HG02759 (cell line): ENCODE data around the gene DDX1.

ENCODE experiments used
- ATAC-seq: cut with Tn5 transposase; IDR thresholded peaks from one replicate; pipeline ENCODE4 v1.9.1; 2021; ENCODE audit warnings: mild to moderate bottlenecking, moderate library complexity; ENCODE audit not compliant: unreplicated experiment

Gene DDX1

DNA sequence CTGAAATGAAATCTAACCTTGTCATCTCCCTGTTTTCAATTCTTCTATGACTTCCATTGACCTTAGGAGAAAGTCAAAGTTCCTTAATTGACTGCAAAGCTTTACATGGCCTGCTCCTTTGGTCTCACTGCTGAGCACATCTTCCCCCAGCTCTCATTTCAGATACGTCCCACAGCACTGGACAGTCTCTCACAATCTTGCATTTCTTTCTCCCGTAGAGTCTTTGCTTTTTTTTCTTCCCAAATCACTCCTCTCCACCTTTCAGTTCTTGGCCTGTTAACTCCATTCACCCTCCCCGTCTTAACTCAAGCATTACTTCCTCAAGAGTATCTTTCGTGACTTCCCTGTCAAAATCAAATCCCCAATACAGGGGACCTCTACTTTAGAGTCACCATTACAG, 67.2 kb downstream of the DDX1 start:
- no peak for ATAC-seq

DNA sequence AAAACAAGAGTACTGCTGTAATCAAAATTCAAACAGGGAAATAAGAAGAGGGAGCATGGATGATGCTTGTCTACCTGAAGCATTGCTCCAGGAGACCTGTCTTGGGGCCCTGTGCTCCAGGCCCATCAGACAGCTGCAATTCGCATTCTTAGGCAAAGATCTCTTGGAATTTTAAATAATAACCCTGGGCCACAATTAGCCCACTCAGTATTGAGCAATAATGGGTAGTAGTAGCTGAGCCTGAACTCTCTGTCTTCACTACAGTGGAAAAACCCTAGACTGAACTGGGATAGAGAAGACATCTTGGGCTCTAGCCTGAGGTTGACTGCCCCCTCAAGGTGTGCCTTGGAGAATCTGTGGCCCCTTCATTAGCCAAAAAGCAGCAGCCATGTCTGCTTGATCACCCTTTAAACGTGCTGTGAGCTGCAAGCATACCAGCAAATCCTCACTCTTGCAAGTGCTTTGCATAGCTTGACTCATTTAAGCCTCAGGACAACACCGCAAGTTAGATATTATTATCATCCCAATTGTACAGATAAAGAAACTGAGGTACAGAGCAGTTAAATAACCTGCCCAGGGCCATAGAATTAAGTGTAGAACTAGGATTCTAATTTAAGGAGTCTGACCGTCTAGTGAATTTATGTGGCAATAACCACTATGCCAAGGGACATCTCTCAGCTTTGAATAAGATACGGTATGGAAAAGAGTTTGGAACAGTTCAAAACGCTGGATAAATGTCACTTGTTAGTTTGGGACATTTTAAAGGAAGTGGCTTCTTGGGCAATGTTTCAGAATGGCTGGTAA, 69.0 kb downstream of the DDX1 start:
- no peak for ATAC-seq

DNA sequence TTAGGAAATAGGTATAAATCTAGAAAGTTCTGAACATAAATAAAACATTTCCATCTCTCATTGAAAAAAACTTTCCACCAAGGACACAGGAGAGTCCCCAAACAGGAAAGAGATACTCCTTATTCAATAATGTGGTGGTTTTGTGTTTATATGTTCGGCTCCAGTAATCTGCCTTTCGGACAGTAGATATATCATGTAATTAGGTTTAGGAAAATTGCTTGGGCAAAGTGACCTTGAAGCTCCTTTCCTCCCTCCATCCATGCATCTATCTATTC, 69.6 kb downstream of the DDX1 start:
- no peak for ATAC-seq

DNA sequence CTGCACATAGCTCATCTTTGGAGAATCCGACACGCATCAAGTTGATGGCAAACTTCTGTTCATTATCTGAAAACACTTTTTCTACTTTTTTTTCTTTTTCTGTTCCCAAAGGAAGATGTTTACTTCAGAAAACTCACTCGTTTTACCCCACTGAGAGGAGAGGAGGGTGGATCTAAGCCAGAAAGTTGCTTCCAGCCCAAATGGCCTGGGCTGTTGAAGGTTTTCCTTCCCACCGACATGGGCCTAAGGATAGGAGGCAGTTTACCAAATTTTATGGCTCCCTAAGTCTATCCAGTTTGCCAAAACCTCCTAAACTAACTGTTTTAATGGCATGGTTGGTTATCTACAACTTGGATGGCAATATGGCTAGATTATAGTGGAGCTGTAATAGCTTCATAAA, 70.4 kb downstream of the DDX1 start:
- ATAC-seq: no peak

DNA sequence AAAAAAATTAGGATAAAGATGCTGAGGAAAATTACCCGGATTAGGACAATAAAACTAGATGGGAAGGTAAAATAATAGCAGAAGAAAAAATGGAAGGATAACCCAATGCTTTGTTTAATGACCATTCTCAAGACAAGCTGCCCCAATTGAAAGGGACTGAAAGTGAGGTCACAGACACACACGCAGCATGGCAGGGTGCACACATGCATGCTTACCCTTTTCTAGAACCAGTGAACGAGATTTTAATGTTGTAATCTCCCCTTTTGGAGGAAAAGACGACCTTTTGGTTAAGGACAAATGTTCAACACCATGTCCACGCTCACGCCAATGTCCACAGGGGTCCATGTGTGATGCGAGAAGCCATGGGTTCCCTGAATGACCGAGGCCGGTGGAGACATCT, 70.9 kb downstream of the DDX1 start:
- ATAC-seq: no peak

DNA sequence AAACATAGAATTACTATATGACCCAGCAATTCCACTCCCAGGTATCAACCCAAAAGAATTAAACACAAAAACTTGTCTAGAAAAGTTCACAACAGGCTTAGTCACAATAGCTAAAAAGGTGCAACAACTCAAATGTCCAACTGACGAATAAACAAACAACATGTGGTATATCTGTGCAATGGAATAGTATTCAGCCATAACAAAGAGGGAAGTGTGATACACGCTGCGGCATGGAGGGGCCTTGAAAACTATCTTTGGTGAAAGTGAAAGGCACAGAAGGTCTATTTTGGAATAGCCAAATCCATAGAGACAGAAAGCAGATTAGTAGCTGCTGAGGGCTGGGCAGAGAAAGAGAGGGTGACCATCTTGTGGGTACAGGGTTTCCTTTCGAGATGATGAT, 72.1 kb downstream of the DDX1 start:
- no peak for ATAC-seq

DNA sequence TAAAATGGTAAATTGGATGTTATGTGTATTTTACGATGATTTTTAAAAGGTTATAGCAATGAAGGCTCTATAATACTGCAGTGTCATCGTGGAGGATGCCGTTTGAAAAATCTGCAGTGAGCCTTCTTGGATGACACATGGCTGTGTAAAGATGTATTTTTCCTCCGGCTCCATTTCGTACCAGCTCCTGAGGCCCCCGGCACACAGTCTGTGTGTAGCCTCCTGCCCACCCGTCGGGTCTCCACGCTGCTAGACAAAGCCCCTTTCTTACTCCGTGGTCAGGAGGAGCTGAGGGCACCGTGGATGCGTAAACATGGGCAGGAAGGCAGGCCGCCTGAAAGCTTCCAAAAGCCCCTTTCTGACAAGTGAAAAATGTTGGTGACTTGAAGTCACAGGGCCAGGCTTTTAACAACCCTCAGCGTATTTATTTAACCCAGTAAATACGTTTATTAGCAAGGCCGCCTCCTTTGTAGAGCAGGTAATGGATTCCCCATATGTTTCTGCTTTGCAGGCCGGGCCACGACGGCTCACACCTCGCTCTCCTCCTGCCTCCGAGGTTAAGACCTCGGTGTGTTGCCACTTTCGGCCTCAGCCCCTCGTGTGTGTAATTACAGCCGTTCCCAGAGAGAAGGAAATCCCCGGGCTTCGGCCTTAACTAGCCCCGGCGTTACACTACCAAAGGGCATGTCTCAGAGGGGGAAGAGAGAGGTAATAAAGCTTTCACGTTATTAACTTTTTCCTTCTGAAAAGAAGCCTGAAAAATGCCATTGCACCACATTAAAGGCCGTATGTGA, 72.8 kb downstream of the DDX1 start:
- no peak for ATAC-seq

DNA sequence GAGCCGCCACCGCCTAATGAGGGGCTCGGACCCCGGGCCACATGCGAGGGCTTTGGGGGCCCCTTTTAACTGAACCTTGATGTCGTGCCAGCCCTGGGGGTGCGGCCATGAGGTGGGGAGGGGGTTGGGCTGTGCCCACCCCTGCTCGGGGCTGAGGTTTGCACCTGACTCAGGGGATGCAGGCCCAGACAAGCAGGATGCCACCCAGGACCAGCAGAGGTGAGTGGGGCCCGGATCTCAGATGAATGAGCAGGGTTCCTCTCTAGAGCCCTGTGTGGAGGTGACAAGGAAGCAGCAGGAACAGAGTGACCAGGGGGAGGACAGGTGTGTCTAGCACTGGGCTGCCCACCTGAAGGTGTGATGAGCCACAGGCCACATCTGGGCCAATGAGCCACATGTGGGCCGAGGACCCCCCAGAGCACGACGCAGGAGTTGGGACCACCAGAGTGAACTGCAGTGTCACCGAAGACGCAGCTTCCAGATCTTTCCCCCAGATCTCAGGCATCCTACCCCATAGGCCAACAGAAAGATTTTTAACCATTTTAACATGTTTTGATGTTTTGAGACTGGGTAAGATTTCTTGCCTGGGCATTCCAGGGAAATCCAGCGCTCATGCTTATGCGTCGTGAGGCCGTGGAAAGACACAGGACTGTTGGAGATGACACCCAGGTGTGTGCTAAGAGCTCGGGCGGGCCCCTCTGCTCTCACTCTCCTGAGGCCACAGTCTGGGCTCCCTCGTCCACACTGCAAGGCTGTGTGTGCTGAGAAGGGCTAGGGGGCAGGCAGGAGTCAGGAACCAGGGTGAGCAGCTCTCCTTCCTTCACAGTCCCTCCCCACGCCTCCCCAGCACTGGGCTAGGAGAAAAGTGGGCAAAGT, 73.6 kb downstream of the DDX1 start:
- ATAC-seq: no peak

DNA sequence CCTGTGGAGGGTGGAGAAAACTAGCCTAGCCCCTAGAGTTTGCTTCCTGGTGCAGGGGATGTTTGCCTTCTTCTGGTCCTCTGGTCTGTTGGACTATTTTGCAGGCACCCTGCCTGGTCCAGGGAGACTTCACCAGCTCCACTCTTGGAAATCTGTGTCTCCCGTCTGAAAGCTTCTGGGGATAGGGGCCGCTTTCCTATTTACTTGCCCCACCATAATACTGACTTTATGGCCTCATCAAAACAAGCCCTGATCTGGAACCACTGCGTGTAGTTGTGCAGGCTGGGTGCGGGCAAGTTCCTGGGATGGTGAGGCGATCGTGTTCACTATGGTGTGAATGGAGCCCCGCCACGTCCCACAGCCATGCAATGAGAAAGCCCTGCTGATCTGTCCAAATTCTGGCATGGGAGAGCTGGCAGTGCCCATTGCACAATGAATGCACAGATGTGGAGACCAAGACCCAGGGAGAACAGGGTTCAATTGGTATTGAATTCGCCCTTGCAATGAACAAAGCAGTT, 74.3 kb downstream of the DDX1 start:
- no peak for ATAC-seq

DNA sequence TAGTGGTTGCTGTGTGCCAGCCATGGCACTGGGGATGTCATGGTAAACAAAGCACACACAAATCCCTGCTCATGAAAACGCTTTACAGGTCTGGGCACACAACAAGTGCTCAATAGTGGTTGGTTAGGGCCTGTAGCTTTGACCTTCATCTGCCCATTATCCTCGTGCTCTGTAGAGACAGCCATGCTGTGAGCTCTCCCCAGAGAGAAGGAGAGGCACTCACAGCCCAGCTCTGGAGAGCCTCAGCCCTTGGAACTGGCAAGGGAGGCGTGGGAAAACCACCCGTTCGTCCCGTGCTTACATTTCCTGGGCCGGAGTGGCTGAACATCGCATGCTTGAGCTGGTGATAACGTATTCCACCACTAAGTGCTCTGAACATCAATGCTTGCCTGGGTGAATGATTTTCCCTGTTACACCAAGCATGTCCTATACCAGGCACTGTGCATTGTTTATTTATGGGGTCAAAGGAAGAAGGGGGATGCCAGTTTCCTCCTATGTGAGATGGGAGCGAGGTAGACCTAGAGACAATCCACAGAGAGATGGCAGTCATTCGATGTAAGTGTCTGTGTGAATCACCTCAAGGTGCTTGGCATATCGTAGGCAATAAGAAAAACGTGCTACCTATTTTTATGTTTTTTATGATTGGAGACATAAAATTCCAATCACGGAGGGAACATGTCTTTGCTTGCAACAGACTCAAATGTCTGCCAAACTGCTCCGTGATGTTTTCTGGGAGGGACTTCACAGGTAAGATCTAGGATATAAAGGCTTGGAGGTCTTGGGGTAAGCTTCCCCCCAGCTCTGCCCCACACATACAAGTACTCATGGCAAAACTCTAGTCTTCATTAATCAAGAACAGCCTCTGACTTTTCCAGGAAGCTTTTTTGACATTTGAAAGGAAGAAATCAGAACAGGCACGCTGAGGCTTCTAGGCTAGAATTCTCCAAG, 75.5 kb downstream of the DDX1 start:
- ATAC-seq: no peak

DNA sequence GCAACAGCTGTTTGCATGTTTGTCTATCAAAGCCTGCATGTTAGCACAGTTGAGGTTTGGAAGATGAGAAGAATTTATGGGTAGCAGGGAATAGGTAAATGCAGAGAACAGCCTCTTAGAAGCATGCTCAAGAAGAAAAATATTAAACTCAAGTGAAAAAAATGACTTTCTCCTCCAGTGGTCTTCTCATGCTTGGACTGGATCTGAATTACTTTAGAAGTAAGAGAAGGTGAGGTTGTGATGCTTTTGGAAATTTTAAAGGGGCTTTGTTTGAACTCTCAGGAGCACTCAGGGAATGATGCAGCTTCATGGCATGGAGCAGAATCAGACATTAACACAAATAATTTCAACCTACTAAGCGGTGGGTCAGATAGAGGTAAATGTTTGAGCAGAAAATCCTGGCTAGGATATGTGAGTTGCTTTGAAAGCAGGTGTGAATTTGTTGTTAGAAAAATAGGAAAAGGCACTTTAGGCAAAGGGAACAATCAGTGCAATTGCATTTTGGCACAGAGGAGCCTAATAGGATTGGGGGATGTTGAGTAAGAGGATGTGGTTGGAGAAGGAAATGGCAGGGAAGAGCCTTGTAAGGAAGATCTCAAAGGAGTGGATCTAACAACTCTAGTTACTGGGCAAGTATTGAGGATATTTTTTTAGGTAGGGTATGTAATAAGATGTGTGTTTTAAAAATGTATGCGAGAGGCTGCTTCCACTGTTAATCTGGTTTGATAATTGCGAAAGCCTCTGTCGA, 76.3 kb downstream of the DDX1 start:
- no peak for ATAC-seq

DNA sequence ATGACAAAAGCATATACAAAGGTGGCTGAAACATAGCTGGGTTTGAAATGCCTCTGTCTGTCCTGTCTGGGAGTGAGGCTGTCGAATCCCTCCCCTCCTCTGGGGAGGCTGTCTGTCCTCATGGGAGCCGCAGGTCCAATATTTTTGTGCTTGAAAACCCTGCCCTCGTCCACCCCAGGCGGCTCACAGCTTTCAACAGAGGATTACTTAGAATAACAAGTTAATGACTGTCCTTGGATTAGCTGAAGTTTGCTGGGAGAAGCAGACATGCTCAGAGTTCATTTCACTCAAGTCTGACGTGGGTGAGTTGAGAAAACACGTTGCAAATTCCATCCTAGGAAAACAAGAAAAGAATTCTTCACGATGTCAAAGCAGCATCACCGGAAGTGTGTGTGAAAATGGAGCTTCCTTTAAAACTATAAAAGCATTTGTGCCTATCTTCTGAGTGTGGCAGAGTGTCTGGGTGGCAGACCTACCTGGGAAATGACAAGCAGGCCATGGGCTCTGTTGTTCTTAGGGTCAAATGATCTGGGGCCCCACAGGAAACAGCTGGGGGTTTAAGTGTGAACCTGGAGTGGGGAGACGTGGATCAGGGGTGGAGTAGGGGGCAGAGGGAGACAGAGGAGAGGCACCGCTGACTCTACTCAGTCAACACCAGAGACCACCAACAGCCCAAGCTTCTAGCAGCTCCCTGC, 77.1 kb downstream of the DDX1 start:
- ATAC-seq: no peak

DNA sequence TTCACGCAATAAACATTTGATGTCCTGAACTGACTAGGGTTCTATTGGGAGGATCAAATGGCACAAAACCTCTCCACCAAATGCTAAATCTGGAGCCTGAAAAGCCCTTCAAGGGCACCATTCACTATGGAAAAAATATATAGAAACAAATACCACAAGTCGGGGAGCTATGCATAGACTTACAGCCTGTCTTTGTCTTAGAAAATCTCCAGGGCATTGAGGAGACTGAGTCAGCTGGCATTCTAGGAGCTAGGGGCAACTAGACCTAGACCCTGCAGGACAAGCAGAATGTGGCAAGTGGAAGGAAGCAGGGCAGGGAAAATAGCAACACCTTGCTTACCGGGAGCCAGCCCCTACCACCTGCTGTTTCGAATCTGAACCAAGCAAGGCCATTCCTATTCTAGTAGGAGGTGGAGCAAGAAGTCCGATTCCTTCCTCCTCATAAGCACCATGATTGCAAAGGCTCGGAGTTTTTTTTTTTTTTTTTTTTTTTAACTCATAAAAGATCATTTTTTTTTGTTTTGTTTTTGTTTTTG, 77.8 kb downstream of the DDX1 start:
- no peak for ATAC-seq

DNA sequence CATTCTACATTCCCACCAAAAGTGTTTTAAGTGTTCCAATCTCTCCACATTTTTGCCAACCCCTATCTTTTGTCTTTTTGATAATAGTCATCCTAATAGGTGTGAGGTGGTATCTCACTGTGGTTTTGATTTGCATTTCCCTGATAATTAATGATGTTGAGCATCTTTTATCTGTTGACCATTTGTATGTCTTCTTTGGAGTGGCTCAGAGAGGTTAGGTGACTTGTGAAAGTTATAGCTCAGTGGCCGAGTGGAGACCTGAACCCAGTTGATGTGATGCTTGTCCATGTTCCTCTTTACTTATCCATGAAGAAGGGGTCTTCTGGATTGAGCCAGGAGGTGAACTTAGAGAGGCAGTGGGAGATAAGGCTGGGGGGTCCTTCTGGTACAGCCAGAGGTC, 78.8 kb downstream of the DDX1 start:
- ATAC-seq: no peak

DNA sequence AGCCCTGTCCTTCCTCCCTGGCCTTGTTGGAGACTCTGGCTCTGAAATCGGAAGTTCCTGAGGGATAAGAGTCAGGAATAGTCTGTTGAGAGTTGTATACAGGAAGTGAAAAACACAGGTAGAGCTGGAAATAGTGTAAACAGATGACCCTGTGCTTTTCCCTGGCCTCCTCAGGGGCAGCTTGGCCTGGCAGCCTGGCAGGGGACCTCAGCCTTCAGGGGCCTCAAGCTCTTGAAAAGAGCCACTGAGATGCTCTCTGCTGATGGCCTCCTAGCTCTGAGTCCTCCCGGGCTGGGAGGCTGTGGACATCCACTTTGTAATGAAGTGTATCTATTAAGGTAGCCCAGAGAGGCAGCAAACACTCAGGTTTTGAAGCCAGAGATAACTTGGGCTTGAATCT, 79.3 kb downstream of the DDX1 start:
- ATAC-seq: no peak

DNA sequence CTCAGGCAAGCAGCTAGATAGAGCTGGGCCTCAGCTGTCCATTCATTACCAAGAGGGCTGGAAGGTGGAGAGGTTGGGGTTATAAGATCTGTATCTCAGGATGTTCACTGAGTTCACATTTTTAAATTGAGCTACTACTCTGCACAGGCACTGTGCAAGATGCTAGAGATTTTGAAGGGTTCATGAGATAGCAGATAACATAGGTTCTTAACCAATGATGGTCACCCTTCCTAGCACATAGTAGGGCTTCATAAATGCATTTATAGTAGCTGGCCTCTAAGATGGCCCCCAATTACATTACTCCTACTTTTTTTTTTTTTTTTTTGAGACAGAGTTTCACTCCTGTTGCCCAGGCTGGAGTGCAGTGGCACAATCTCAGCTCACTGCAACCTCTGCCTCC, 79.7 kb downstream of the DDX1 start:
- no peak for ATAC-seq

DNA sequence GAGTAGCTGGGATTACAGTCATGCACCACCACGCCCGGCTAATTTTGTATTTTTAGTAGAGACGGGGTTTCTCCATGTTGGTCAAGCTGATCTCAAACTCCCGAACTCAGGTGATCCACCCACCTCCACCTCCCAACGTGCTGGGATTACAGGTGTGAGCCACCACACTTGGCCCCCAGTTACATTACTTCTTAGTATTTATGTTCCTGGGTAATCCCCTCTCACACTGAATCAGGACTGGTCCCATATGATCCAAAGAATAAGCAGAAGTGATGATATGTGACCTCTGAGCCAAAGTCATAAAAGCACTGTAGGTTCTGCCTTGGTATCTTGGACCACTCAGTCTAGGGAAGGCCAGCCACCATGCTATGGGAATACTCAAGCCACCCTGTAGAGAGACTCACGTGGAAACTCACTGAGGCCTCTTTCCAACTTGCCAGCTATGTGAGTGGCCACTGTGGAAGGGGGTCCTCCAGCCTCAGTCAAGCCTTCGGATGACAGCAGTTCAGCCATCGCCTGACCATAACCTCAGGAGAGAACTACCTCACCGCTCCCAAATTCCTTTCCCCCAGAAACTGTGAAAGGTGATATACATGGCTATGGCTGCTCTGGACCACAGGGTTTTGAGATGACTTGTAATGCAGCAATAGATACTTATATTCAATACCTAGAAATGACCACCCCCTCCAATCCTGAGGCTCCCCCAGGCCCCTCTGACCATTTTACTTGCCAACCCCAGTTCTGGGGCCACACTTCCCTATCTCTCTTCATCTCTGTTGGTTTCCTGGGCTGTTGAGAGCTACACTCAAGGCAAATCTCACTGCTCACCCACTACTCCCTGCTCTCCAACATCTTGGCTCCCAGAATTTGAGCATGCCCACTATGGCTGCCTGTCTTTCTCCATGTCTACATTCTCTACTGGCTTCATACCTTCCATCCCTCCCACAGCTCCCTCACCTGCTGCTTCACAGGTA, 80.5 kb downstream of the DDX1 start:
- no peak for ATAC-seq
